ENCODE results near the gene YLPM1.

DNA sequence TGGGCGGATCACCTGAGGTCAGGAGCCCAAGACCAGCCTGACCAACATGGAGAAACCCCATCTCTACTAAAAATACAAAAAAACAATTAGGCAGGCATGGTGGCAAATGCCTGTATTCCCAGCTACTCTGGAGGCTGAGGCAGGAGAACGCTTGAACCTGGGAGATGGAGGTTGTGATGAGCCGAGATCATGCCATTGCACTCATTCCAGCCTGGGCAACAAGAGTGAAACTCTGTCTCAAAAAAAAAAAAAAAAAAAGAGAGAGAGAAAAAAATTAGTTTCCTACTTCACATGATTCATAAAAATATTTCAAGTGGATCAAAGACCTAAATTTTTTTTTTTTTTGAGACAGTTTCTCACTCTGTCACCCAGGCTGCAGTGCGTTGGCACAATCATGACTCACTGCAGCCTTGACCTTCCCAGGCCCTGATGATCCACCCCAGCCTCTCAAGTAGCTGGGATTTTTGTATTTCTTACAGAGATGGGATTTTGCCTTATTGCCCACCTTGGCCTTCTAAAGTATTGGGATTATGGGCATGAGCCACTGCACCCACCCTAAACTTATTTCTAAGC lies 25.3 kb upstream of the YLPM1 start:
- TF ChIP-seq, protein P1, sequence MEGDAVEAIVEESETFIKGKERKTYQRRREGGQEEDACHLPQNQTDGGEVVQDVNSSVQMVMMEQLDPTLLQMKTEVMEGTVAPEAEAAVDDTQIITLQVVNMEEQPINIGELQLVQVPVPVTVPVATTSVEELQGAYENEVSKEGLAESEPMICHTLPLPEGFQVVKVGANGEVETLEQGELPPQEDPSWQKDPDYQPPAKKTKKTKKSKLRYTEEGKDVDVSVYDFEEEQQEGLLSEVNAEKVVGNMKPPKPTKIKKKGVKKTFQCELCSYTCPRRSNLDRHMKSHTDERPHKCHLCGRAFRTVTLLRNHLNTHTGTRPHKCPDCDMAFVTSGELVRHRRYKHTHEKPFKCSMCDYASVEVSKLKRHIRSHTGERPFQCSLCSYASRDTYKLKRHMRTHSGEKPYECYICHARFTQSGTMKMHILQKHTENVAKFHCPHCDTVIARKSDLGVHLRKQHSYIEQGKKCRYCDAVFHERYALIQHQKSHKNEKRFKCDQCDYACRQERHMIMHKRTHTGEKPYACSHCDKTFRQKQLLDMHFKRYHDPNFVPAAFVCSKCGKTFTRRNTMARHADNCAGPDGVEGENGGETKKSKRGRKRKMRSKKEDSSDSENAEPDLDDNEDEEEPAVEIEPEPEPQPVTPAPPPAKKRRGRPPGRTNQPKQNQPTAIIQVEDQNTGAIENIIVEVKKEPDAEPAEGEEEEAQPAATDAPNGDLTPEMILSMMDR (IDR thresholded peaks at IDR 0.05; ENCODE audit: insufficient read depth, low read depth, low read length), result no peak
- TF ChIP-seq EZH2 (IDR thresholded peaks at IDR 0.05; ENCODE audit: insufficient read depth, low read length), result no peak
